Stimulated activated CD8-positive, alpha-beta memory T cell treated with anti-CD3 and anti-CD28 coated beads, Interleukin-12 subunit alpha, Interleukin-12 subunit beta, amount 100 ng/mL, for 4 hours (primary cell): Measurements from ENCODE around the gene NIPAL4.
"Not testable (repeated sequence)": the region's sequence is repeated elsewhere in the genome, so short reads cannot be mapped to it uniquely, and the experiment has no call there.

Experiments used
- DNase-seq: peaks from one replicate; pipeline ENCODE4 v3.0.0-alpha.2; 2020; ENCODE audit warnings: low read depth

NIPAL4 gene

DNA sequence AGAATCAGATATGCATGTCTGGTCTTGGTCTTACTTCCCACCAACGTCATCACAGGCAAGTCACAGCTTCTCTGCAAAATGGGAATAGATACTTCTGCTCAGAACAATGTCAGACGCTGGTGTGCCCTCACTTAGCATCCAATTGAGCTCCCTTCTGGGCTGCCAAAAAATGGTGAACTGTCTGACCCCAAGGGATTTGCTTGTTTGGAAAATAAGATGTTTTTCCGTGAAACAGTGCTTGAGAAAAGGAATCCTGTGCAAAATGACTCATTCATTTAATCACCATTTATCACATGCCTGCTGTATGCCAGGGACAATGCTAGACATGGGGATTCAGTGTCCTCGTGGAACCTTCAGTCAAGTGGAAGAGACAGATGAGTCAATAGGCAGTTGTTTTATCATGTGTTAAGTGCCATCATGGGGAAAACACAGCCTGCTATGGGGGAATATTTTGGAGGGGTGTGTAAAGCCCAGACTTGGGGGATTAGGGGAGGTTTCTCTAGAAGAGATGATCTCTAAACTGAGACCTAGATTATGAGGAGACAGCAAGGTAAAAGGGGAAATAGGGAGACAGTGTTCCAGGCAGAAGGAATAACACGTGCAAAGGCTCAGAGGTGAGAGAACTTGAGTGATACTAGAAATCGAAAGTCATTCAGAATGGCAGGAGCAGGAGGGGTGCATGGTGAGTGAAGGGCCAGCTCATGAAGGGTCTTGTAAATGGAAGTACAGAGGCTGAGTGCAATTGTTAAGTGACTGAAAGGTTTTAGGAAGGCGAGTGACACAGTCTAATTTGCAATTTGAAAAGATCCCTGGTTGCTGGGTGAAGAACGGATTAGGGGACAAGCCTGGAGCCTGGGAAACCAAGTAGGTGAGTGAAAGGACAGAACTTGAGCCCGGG lies 3.9 kb downstream of the NIPAL4 start:
- no peak for DNase-seq

GRCh38 chr5:157464519-157465171 lies 4.6 kb downstream of the NIPAL4 start:
- no peak for DNase-seq

DNA sequence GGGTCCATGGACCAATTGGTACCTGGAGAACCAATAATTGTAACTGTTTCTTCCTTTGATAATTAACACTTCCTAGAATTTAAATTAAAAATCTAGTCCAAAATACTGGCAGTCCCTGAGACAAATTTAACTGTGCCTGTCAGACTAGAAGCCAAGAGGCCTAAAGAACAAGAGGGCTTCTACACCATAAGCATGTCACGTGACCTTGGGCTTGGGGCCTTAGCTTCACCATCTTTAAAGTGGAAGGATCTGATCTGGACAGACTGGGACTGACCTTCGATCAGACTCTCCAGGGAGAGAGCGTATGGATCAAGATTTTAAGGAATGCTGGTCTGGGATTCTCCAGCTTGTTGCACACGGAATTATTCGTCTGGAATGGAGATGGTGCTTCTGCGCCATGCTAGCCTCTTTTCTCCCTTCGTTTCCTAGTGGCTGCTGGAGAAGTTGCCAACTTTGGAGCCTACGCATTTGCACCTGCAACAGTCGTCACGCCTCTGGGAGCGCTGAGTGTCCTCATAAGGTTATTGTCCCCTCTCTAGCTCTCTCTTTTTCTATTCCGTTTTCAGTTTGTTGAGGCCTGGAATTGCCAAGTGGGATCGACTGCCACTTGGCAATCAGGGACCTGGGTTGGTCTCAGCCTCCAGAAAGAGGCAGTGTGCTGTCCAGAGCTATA lies 8.4 kb downstream of the NIPAL4 start:
- no peak for DNase-seq

DNA sequence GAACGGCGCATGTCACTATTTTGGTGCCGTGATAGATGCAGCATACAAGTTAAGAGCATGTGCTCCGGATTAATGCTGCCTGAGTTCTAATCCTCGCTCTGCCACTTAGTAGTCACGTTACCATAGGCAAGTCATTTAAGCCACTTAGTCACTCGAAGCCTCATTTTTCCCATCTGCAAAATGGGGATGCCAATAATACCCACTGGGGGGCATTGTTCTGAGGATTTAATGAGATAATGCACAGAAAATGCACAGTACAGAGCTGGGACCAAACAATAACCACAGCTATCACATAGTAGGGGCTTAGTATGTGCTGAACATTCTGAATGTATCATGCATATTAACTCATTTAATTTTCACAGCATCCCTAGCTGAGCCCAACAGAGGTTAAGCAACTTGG lies 9.1 kb downstream of the NIPAL4 start:
- no peak for DNase-seq

GRCh38 chr5:157469687-157470086 lies 9.7 kb downstream of the NIPAL4 start:
- DNase-seq: no peak

DNA sequence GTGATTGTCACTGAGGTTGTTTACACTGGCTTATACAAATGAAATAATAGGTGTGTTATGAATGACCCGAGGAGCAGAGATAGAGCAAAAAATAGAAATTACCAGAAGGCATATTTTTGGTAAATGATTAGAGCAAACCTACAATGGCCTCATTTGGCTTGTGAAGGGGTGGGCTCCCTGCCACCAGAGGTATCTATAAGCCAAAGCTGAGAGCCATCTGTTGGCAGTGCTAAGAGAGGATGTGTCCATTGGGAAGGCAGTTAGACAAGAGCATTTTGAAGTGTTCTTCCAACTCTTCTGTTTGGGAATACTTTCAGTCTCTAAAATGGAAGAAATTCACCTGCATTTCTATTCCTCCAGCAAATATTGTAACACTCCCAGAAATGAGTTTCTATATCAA lies 10.6 kb downstream of the NIPAL4 start:
- DNase-seq: no peak

DNA sequence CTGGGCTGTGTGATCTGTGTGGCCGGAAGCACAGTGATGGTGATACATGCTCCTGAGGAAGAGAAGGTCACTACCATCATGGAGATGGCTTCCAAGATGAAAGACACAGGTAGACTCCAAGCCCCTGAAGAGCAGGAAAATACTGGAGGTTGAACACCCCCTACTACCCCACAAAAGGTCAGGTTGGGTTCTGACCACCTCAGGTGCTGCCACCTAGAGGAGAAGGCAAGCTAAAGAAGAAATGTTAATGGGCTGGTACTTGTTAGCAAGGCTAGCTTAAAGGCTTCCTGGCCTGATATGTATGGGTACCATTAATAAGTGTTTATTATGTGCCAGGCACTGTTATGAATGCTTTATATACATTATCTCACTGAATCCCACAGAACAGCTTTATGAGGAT lies 11.7 kb downstream of the NIPAL4 start:
- no peak for DNase-seq

DNA sequence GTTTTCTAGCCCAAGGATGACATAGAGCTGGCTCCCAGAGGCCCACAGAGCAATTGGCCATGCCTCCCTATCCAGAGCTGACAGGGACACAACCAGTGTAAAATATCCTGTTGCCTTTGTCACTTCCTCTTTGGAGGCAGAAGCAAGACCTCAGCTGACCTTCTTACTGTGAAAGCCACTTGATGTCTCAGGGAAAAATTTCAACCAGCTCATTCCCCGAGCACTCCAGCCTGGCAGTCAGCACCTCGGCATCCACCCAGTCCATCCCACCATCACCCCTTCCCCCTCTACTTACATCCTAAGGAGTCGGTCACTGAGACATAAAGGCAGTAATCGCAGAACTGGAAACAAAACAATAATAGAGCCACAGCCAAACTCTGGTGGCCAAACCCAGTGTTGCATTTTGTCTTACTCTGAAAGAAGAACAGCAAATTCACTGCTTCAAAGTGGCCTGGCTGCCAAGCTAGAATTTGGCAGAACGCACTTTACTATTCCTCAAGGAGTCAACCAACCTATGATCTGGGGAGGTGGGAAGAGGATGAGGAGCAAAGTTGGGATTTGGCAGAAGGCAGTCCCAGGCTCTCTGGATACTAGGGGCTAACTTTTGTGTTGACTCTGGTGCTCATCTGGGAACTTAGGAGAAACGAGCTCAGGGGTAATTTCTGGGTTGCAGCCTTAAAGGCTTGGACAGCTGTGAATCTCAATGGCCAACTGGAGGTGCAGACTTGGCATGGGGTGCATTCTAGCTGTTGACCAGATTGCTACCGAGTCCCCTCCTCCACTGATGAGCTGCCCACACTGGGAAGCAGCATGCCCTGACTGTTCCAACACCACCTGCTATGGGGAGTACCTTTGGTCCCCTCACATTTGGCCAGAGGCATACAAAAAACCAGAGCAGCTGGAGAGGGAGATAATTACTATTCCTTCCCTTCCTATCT lies 13.6 kb downstream of the NIPAL4 start:
- no peak for DNase-seq

GRCh38 chr5:157475432-157475831 lies 15.4 kb downstream of the NIPAL4 start:
- no peak for DNase-seq

GRCh38 chr5:157476702-157477408 lies 16.8 kb downstream of the NIPAL4 start:
- no peak for DNase-seq

- no peak for DNase-seq
Measured at GRCh38 chr5:157477814-157478494, 17.9 kb downstream of the NIPAL4 start.

DNA sequence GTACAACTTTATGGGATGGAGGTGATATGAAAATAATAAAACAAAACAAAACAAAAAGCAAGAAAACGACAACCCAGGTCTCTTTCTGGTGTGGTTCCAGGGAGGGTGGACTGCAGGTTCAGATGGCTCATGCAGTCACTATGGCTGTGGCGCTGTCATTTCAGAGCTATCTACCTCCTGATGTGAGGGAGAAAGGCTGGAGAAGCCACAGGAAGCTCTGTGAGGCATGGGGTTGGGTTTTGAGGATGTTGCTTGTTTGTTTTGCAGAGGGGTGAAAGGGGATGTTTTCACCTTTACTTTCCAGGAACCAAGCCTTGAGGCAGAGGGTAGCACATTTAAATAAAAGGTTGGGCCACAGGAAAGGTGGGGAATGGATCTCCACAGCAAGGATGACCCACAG lies 18.7 kb downstream of the NIPAL4 start:
- DNase-seq: no peak

DNA sequence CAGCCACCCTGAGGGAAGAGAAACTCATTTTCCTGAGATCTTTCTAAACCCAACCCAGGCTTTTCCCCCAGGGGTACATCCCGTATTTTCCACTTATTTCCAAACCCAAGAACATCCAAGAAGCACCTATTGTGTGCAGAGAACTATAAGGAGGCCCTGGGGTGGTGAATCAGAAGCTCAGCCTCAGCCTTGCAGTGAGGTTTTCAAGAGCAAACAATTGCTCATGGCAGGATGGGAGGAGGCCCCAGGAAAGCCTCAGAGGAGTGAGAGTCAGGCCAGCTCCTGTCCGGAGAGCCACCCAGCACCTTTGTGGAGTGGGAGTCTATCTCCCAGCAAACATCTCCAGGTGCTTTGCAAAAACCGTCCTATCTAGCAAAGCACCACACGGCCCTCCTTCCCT lies 19.2 kb downstream of the NIPAL4 start:
- no peak for DNase-seq

- DNase-seq: no peak
Measured at GRCh38 chr5:157479612-157480510, 19.8 kb downstream of the NIPAL4 start.

DNA sequence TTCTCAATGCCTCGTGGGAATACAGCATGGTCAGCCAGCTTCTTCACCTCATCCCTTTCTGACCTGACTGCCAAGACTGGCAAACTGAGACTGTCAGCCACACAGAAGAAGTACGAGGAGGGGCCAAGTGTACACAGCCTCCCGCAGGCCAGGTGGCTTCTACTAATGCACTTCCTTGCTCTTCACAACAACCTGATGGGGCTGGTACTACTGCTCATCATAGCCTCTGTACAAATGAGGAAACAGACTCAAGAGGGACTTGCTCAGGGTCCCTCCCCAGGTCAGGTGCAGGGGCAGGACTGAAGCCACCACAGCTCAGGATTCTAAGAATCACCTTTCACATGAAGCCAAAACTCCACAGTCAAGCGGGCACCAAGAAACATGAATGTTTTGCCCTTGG lies 21.3 kb downstream of the NIPAL4 start:
- DNase-seq: no peak

DNA sequence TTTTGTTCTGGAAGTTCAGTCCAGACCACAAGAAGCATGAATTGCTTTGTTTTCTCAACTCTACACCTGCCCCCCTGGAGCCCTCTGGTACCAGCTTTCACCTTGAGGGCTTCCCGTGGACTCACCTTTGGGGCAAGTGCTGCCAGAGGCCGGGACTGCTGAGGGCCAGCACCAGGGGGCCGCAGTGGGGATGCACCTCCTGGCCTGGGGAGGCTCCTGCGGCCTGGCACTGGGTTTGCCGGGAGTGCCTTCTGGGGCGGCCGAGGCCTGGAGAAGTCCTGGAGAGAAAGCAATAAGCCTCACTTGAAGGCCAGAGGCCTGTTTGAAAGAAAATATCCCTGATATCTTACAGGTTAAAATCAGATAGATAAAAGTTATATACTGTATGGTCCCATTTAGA lies 21.7 kb downstream of the NIPAL4 start:
- DNase-seq: no peak

DNA sequence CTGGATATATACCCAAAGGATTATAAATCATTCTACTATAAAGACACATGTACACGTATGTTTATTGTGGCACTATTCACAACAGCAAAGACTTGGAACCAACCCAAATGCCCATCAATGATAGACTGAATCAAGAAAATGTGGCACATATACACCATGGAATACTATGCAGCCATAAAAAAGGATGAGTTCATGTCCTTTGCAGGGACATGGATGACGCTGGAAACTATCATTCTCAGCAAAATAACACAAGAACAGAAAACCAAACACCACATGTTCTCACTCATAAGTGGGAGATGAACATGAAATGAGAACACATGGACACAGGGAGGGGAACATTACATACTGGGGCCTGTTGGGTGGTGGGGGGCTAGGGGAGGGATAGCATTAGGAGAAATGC lies 22.7 kb downstream of the NIPAL4 start:
- not testable (repeated sequence) for DNase-seq

DNA sequence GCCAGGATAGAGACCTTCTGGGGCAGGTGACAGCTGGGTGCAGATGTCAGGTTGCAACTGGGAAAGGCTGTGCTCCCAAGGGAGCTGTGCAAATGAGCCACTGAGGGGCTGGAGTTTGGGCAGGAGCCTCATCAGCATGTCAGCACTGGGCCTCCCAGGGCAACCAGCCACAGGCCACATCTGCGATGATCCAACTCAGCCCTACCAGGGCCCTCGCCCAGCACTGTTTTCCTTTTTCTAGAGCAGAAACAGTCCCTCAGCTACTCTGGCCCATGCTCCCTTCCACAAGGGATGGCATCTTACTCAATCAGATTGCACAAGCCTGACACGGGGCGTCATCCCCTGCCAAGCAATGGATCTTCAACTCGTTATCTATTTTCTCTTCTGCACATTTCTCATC lies 24.8 kb downstream of the NIPAL4 start:
- no peak for DNase-seq

DNA sequence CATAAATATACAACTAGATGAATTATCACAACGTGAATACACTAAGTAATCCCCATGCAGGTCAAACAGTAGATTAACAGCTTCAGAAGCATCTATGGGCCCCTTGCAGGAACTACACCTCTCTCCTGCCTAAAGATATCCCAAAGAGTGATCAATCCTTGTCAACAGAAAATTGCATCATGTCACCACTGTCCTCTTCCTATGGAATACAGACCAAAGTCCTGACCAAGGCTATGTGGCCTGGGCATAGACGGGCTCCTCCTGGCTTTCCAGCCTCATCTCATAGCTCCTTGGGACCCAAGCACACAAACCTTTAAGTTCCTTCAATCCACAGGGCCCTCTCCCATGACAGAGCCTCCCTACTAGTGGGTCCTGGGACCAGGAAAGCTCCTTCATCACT lies 25.3 kb downstream of the NIPAL4 start:
- DNase-seq: no peak

DNA sequence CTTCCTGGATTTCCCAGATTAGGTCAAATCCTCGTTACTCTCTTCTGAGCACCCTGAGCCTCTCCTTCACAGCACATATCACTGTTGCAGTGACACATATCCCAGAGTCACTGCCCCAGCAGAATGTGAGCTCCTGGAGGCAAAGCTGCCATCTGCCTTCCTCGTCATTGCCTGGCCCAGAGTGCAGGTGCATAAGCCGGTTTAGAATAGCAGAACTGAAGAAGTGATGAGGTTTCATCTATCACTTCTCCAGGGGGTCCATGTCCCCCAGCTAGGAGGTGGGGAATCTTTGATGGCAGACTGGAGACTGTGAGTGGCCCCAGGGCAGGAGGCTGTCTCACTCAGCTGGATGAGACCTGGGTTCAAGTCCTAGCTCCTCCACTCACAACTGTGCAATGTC lies 25.8 kb downstream of the NIPAL4 start:
- DNase-seq: no peak
